SK-N-SH treated with all-trans-retinoic acid at 6 μM for 48 hours (cell line): ENCODE results near the gene TLE1.

Source experiments
- CREB5 ChIP-seq: fragments of 250-450 bp; sonication (Bioruptor Pico); IDR thresholded peaks from 2 replicates; pipeline ENCODE4 v1.5.1; 2020; ENCODE audit warnings: low read depth, mild to moderate bottlenecking, moderate library complexity
- PATZ1 ChIP-seq: fragments of 250-450 bp; sonication (Bioruptor Pico); IDR thresholded peaks from 2 replicates; pipeline ENCODE4 v1.8.0; 2020; ENCODE audit warnings: mild to moderate bottlenecking, moderate library complexity, borderline replicate concordance
- TCF4 ChIP-seq: fragments of 250-450 bp; sonication (Bioruptor Pico); IDR thresholded peaks from 2 replicates; pipeline ENCODE4 v1.8.0; 2021; ENCODE audit warnings: mild to moderate bottlenecking, moderate library complexity, borderline replicate concordance
- ZFP30 ChIP-seq: fragments of 450-650 bp; formaldehyde crosslinking; IDR thresholded peaks from 2 replicates; pipeline ENCODE4 v1.5.0; 2022; ENCODE audit warnings: mild to moderate bottlenecking, moderate library complexity

- TF ChIP-seq PATZ1 (no peak), TCF4 (no peak), ZFP30 (CRISPR knock-in tag) (no peak), CREB5 (no peak)
Measured at GRCh38 chr9:81718244-81718643, 28.9 kb upstream of the TLE1 start.
